ELR (cell line): ENCODE data around the gene CREB3L1.
A peak's percentile ranks its signal among the peaks of the same experiment; 100 is the strongest.

ENCODE experiments used
- DNase-seq: peaks from one replicate; pipeline ENCODE4 v3.0.0-alpha.2; 2015; ENCODE audit warnings: low read depth

Gene CREB3L1

GRCh38 chr11:46273511-46274205 lies 3.8 kb upstream of the CREB3L1 start:
- no peak for DNase-seq

GRCh38 chr11:46275964-46276641 lies 1.4 kb upstream of the CREB3L1 start:
- DNase-seq = no peak

GRCh38 chr11:46277313-46277621 lies 195 bp upstream of the CREB3L1 start:
- peak; percentile 87 for DNase-seq

- peak; percentile 87 for DNase-seq
These were observed 1.1 kb downstream of the CREB3L1 start for GRCh38 chr11:46278387-46279125.

GRCh38 chr11:46279126-46280099 lies 2.0 kb downstream of the CREB3L1 start:
- DNase-seq = peak; percentile 75

- DNase-seq = peak; percentile 3
These were observed 3.2 kb downstream of the CREB3L1 start for GRCh38 chr11:46280706-46281105.

GRCh38 chr11:46281371-46281831 lies 3.9 kb downstream of the CREB3L1 start:
- DNase-seq = peak; percentile 15

GRCh38 chr11:46285173-46285572 lies 7.7 kb downstream of the CREB3L1 start:
- DNase-seq = no peak

- no peak for DNase-seq
These were observed 8.2 kb downstream of the CREB3L1 start for GRCh38 chr11:46285594-46286033.

GRCh38 chr11:46286789-46287188 lies 9.3 kb downstream of the CREB3L1 start:
- DNase-seq = no peak

- no peak for DNase-seq
These were observed 11.0 kb downstream of the CREB3L1 start for GRCh38 chr11:46288451-46288850.

- no peak for DNase-seq
These were observed 12.5 kb downstream of the CREB3L1 start for GRCh38 chr11:46290011-46290410.

- DNase-seq = peak; percentile 94
These were observed 13.3 kb downstream of the CREB3L1 start for GRCh38 chr11:46290598-46291309.

GRCh38 chr11:46291441-46292150 lies 14.1 kb downstream of the CREB3L1 start:
- peak; percentile 87 for DNase-seq

- DNase-seq = no peak
These were observed 15.6 kb downstream of the CREB3L1 start for GRCh38 chr11:46293066-46293465.

GRCh38 chr11:46293641-46294103 lies 16.2 kb downstream of the CREB3L1 start:
- peak; percentile 96 for DNase-seq

GRCh38 chr11:46294365-46295309 lies 17.2 kb downstream of the CREB3L1 start:
- DNase-seq = peak; percentile 96

GRCh38 chr11:46295312-46296058 lies 18.0 kb downstream of the CREB3L1 start:
- peak; percentile 89 for DNase-seq
